ENCODE data around the gene IQGAP3.
A peak's percentile ranks its signal among the peaks of the same experiment; 100 is the strongest.

The IQGAP3 gene

GRCh38 chr1:156571919-156572662 lies at the start of gene IQGAP3:
Gene IQGAP3 (minus strand): TSS chr1:156572565. CDS start chr1:156572529, 36 bp downstream.
- Histone ChIP-seq H3K79me2 (ENCODE audit: low read length) (no peaks in the 10 kb centered on the region), H3K9me3 (ENCODE audit: insufficient read depth, low read length) (no peaks in the 10 kb centered on the region), H3K36me3 (replicated peaks; ENCODE audit: low read depth, low read length) (no peaks in the 10 kb centered on the region), H3K9ac (ENCODE audit: low read length) (peak within 1 kb of the TSS; percentile 65), H3K27ac (ENCODE audit: low read length) (no peak within 1 kb of the TSS), H3K4me3 (ENCODE audit: low read length) (peak within 1 kb of the TSS; percentile 86), H3K4me2 (ENCODE audit: low read length) (peak within 1 kb of the TSS; percentile 87), H4K20me1 (ENCODE audit: insufficient read depth, low read length) (no peaks in the 10 kb centered on the region), H2AFZ (ENCODE audit: low read depth, low read length) (peak within 1 kb of the TSS; percentile 78), H3K4me1 (ENCODE audit: low read length) (peaks cover 12% of the 10 kb centered on the region), H3K27me3 (ENCODE audit: low read depth, low read length) (peaks cover 20% of the 10 kb centered on the region)
- TF ChIP-seq EZH2phosphoT487 (IDR thresholded peaks at IDR 0.05; ENCODE audit: low read depth): no peak
- no peak for TF ChIP-seq CTCF (IDR thresholded peaks at IDR 0.05; ENCODE audit: low read depth, low read length)

GRCh38 chr1:156619582-156619955 lies 47.2 kb upstream of the IQGAP3 start:
- TF ChIP-seq CTCF (IDR thresholded peaks at IDR 0.05; ENCODE audit: low read depth, low read length) (no peak), EZH2phosphoT487 (IDR thresholded peaks at IDR 0.05; ENCODE audit: low read depth) (no peak)
- Histone ChIP-seq H3K9me3 (ENCODE audit: insufficient read depth, low read length) (no peaks in the 10 kb centered on the region), H2AFZ (ENCODE audit: low read depth, low read length) (no peak overlapping the region), H3K27ac (ENCODE audit: low read length) (no peak overlapping the region), H3K36me3 (replicated peaks; ENCODE audit: low read depth, low read length) (no peaks in the 10 kb centered on the region), H3K4me2 (ENCODE audit: low read length) (peak overlapping the region; percentile 17; the same call in 1 of the 2 replicates), H3K4me3 (ENCODE audit: low read length) (no peak overlapping the region), H3K27me3 (ENCODE audit: low read depth, low read length) (peaks cover 29% of the 10 kb centered on the region), H4K20me1 (ENCODE audit: insufficient read depth, low read length) (no peaks in the 10 kb centered on the region), H3K79me2 (ENCODE audit: low read length) (no peaks in the 10 kb centered on the region), H3K4me1 (ENCODE audit: low read length) (peaks cover 10% of the 10 kb centered on the region), H3K9ac (ENCODE audit: low read length) (no peak overlapping the region)

- Histone ChIP-seq H3K27ac (ENCODE audit: low read length) (no peak within 1 kb of the TSS), H3K4me3 (ENCODE audit: low read length) (no peak within 1 kb of the TSS), H3K36me3 (replicated peaks; ENCODE audit: low read depth, low read length) (no peaks in the 10 kb centered on the region), H3K9ac (ENCODE audit: low read length) (no peak within 1 kb of the TSS), H2AFZ (ENCODE audit: low read depth, low read length) (no peak within 1 kb of the TSS), H3K79me2 (ENCODE audit: low read length) (no peaks in the 10 kb centered on the region), H3K4me1 (ENCODE audit: low read length) (peaks cover 10% of the 10 kb centered on the region), H3K9me3 (ENCODE audit: insufficient read depth, low read length) (no peaks in the 10 kb centered on the region), H3K4me2 (ENCODE audit: low read length) (peak within 1 kb of the TSS; percentile 17; the same call in 1 of the 2 replicates), H3K27me3 (ENCODE audit: low read depth, low read length) (peaks cover 29% of the 10 kb centered on the region), H4K20me1 (ENCODE audit: insufficient read depth, low read length) (no peaks in the 10 kb centered on the region)
- TF ChIP-seq CTCF (IDR thresholded peaks at IDR 0.05; ENCODE audit: low read depth, low read length): peak; percentile 66
- no peak for TF ChIP-seq EZH2phosphoT487 (IDR thresholded peaks at IDR 0.05; ENCODE audit: low read depth)
Measured at GRCh38 chr1:156618853-156619581, 46.7 kb upstream of the IQGAP3 start, which contains the start of gene HAPLN2. Gene HAPLN2 (plus strand): TSS chr1:156619415. CDS start chr1:156623491, 4,076 bp downstream.

- no peak overlapping the region for H3K27ac ChIP-seq (ENCODE audit: low read length)
- H3K4me3 ChIP-seq (ENCODE audit: low read length): no peak overlapping the region
- no peaks in the 10 kb centered on the region for H3K36me3 ChIP-seq (replicated peaks; ENCODE audit: low read depth, low read length)
- no peaks in the 10 kb centered on the region for H3K9me3 ChIP-seq (ENCODE audit: insufficient read depth, low read length)
- peaks cover 10% of the 10 kb centered on the region for H3K4me1 ChIP-seq (ENCODE audit: low read length)
- no peaks in the 10 kb centered on the region for H3K79me2 ChIP-seq (ENCODE audit: low read length)
- no peaks in the 10 kb centered on the region for H4K20me1 ChIP-seq (ENCODE audit: insufficient read depth, low read length)
- TF ChIP-seq CTCF (IDR thresholded peaks at IDR 0.05; ENCODE audit: low read depth, low read length) (no peak), EZH2phosphoT487 (IDR thresholded peaks at IDR 0.05; ENCODE audit: low read depth) (no peak)
- peaks cover 40% of the 10 kb centered on the region for H3K27me3 ChIP-seq (ENCODE audit: low read depth, low read length)
- no peak overlapping the region for H2AFZ ChIP-seq (ENCODE audit: low read depth, low read length)
- H3K9ac ChIP-seq (ENCODE audit: low read length): no peak overlapping the region
- H3K4me2 ChIP-seq (ENCODE audit: low read length): no peak overlapping the region
Measured at GRCh38 chr1:156616463-156616862, 44.1 kb upstream of the IQGAP3 start.
